GM21737 (cell line): ENCODE results near the gene CCM2L.

Source experiments
- ATAC-seq: cut with Tn5 transposase; IDR thresholded peaks from one replicate; pipeline ENCODE4 v1.9.1; 2021; ENCODE audit warnings: mild to moderate bottlenecking, moderate library complexity; ENCODE audit not compliant: unreplicated experiment

CCM2L gene

DNA sequence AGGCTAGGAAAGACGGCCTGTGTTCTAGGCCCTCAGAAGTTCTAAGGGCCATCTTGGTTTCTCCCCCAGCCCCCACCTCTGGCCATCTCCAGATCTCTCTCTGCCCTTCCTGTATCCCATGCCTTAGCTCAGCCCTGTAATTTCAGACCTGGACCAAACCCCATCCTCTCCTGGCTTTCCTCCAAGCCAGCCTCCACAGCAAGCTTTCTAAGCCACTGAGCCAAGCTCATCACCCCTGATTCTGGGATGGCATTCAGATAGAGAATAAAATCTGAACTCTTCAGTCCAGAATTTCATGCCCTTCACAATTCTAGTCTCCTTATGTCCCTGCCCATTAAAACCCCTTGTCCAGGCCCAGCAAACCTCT, 18.9 kb upstream of the CCM2L start:
- no peak for ATAC-seq

- no peak for ATAC-seq
Measured at GRCh38 chr20:31992086-31992485, 18.2 kb upstream of the CCM2L start.

DNA sequence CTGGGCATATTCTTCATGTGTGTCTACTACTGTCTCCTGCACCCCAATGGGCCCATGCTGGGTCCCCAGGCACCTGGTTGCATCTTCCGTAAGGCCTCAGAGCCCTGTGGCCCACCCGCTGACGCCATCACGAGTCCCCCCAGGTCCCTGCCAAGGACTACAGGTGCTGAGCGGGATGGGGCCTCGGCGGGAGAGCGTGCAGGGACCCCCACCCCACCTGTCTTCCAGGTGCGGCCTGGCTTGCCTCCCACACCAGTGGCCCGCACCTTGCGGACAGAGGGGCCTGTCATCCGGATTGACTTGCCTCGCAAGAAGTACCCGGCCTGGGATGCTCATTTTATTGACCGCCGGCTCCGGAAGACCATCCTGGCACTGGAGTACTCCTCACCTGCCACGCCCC, 13.2 kb upstream of the CCM2L start:
- no peak for ATAC-seq

- ATAC-seq: no peak
Measured at GRCh38 chr20:31998246-31998645, 12.0 kb upstream of the CCM2L start.

GRCh38 chr20:32003325-32003724, 6.9 kb upstream of the CCM2L start:
- ATAC-seq: no peak

- no peak for ATAC-seq
Measured at GRCh38 chr20:32004963-32005362, 5.3 kb upstream of the CCM2L start.

DNA sequence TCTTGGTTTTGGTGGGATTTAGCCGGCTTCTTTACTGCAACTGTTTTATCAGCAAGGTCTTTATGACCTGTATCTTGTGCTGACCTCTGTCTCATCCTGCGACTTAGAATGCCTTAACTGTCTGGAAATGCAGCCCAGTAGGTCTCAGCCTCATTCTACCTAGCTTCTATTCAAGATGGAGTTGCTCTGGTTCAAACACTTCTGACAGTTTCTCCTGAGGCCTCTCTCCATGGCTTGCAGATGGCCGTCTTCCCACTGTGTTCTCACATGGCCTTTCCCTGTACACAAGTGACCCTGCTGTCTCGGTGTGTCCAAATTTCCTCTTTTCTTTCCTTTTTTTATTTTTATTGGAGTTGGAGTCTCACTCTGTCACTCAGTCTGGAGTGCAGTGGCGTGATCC, 4.2 kb upstream of the CCM2L start:
- ATAC-seq: no peak

GRCh38 chr20:32006841-32007786, 3.1 kb upstream of the CCM2L start:
- no peak for ATAC-seq

DNA sequence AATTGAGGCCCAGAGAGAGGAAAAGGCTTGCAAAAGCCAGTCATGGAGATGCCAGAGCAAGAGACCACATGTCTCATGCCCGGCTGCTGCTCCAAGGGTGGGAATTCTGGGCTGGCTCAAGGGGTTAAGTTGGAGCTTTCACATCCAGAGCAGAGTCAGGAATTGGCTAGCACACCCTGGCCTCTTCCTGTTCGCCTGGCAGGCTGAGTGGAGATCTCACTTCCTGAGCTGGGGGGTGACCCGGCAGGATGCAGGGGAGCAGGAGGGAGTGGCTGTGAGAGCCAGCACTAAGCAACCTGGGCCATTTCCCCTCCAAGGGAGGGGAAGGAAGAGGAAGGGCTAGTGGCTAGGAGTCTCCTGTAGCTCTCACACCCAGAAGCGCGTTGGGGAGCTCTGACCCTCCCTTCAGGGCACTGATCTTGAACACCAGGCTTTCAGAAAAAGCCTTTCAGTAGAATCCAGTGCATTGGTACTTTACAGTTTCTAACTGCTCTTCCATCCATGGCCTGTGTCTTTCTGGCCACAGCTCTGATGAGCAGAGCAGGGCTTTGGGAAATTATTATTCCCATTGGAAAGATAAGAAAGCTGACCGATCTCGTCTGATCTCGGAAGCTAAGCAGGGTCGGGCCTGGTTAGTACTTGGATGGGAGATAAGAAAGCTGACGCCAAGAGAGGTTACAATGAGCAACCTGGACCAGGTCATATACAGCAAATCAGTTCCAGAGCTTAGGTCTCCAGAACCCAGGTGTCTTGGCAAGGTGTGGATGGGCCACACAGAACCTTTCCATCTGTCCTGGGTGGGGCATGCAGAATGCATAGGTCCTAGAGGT, 2.2 kb upstream of the CCM2L start:
- no peak for ATAC-seq

- ATAC-seq: no peak
Measured at GRCh38 chr20:32009564-32009963, 674 bp upstream of the CCM2L start.

DNA sequence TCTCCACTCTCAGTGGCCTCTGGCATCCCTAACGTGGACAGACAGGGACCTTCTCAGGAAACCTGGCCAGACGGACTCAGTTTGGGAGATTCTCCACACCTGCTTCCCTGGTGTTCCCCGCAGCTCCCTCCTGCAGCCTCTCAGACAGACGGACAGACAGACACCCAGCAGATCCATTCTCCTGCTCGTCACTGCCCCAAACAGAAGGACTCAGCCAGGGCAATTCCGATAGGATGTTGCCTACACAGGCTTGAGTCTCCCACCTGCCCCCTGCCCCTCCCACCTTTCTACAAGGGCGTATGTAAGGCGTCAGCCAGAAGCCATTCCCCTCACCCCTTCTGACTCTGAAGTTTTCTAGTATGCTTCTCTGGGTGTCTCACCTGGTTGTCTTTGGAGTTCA, 428 bp downstream of the CCM2L start:
- no peak for ATAC-seq

GRCh38 chr20:32012159-32012688, 2.0 kb downstream of the CCM2L start:
- ATAC-seq: no peak

DNA sequence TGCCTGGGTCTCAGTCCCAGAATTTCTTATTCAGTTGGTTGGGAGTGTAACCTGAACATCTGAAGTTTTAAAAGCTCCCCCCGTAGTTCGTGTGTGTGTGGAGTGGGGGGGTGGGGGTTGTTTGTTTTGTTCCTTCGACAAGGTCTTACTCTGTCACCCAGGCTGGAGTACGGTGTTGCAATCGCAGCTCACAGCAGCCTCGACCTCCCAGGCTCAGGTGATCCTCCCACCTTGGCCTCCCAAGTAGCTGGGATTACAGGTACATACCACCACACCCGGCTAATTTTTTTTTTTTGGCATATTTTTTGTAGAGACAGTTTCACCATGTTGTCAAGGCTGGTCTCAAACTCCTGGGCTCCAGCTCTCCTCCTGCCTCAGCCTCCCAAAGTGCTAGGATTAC, 3.1 kb downstream of the CCM2L start:
- no peak for ATAC-seq

- no peak for ATAC-seq
Measured at GRCh38 chr20:32017711-32018251, 7.5 kb downstream of the CCM2L start.

DNA sequence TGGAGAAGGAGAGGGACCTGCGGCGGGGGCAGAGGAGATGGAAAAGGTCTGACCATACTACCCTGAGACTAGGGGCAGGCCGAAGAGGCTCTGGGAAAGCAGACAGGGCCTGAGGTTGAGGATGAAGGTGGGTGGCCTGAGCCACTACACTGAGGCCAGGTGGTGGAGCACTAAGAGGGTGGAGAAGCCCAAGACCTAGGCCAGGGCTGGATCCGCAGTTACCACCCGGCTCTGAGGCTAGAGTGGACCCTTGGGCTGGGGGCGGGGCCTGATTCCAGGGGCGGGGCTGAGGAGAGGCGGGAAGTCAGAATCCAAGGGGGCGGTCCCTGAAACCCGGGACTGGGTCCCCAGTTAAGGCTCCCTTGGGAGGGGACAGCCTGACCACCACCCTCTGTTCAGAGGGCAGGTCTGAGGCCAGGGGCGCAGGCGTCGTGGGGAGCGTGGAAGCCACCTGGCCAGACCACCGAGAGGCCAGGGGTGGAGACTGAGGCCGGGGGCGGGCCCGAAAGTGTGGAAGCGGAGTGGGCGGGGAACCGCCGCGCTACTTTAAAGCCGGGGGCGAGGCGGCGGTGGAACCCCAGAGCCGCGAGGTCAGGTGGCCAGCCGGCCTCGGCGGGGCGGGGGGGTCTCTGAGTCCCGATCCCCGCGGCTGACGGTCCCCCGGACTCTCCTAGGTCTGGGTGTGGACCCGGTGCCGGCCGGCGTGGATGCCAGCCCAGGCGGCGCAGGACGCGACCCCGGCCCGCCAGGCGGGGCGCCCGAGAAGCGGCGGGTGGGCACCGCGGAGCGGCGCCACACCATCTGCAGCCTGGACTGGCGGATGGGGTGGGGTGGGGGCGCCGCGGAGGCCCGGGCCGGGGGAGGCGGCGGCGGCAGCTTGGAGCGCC, 8.3 kb downstream of the CCM2L start:
- ATAC-seq: no peak

GRCh38 chr20:32019156-32019510, 8.9 kb downstream of the CCM2L start:
- no peak for ATAC-seq

DNA sequence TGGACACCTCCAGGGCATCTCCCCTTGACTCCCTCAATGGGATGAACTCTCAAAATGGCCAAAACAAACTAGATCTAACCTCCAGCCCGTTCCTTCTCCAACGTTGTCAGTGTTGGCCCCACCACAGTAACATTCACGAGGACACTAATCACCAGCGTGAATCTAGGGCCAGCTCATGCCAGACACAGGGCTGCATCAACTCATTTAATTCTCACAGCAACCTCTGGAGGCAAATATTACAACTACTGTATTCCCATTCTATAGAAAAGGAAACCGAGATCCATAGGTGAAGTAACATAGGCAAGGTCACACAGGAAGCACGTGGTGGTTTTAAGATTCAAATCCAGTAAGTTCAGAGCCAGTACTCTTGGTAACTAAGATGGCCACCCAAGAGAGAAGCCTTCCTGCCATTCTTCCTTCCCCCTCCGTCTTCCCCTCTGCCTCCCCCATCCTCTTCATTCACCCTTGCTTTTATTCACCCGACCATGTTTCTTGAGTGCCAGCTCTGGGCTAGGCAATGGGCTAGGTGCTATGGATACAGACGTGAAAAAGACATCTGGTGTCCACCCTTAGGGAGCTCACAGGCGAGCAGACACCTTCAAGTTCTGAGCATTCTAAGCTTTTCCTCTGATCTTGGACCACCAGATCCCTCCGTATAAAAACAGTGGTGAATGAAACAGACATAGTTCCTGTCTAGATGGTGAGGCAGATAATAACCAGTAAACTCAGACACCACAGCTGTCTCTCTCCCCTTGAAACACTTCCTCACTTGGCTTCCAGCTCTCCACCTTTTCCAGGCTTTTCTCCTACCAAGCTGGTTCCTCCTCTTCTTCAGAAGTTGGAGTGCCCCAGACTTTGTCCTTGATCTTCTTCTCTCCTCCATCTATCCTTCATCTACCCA, 9.6 kb downstream of the CCM2L start:
- ATAC-seq: no peak

DNA sequence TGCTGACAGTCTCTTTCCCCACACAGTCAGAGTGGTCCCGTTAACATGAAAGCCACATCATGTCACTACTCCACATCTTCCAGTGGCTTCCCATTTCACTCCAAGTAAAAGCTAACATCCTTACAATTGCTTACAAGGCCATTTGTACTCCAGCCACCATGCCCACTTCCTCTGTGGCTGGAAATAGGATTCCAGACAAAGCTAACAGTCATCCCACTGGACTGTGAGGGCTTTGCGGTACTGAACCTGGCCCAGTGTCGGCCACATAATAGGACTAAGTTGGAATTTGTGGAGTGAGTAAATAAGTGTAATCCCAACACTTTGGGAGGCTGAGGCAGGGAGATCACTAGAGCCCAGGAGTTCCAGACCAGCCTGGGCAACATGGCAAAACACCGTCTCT, 10.9 kb downstream of the CCM2L start:
- ATAC-seq: no peak

DNA sequence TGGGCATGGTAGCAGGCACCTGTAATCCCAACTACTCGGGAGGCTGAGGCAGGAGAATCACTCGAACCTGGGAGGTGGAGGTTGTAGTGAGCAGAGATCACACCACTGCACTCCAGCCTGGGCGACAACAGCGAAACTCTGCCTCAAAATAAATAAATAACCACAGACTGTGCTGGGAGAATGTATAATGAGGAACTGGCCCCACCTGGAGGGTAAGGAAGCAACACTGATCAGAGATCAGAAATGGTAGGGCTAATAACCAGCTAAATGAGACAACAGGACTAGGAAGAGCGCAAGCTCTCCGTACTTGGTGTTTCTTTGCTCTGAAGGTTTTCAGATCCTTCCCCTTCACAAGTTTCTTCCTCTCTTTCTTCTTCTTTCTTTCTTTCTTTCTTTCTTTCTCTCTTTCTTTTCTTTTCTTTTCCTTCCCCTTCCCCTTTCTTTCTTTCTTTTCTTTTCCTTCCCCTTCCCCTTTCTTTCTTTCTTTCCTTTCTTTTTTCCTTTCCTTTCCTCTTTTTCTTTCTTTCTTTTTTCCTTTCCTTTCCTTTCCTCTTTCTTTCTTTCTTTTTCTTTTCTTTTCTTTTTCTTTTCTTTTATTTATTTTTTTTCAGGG, 14.6 kb downstream of the CCM2L start:
- no peak for ATAC-seq
